DMS79 treated with DMSO at 0.1 percent for 48 hours (cell line): ENCODE data around the gene COL6A5.
A peak's percentile ranks its signal among the peaks of the same experiment; 100 is the strongest.
"Not testable (repeated sequence)": the region's sequence is repeated elsewhere in the genome, so short reads cannot be mapped to it uniquely, and the experiment has no call there.

Experiments
- DNase-seq: peaks from one replicate; lab custom pipeline; 2025; lab: John Stamatoyannopoulos, UW

COL6A5 gene, protein sequence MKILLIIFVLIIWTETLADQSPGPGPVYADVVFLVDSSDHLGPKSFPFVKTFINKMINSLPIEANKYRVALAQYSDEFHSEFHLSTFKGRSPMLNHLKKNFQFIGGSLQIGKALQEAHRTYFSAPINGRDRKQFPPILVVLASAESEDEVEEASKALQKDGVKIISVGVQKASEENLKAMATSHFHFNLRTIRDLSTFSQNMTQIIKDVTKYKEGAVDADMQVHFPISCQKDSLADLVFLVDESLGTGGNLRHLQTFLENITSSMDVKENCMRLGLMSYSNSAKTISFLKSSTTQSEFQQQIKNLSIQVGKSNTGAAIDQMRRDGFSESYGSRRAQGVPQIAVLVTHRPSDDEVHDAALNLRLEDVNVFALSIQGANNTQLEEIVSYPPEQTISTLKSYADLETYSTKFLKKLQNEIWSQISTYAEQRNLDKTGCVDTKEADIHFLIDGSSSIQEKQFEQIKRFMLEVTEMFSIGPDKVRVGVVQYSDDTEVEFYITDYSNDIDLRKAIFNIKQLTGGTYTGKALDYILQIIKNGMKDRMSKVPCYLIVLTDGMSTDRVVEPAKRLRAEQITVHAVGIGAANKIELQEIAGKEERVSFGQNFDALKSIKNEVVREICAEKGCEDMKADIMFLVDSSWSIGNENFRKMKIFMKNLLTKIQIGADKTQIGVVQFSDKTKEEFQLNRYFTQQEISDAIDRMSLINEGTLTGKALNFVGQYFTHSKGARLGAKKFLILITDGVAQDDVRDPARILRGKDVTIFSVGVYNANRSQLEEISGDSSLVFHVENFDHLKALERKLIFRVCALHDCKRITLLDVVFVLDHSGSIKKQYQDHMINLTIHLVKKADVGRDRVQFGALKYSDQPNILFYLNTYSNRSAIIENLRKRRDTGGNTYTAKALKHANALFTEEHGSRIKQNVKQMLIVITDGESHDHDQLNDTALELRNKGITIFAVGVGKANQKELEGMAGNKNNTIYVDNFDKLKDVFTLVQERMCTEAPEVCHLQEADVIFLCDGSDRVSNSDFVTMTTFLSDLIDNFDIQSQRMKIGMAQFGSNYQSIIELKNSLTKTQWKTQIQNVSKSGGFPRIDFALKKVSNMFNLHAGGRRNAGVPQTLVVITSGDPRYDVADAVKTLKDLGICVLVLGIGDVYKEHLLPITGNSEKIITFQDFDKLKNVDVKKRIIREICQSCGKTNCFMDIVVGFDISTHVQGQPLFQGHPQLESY (N-terminal part only)

DNA sequence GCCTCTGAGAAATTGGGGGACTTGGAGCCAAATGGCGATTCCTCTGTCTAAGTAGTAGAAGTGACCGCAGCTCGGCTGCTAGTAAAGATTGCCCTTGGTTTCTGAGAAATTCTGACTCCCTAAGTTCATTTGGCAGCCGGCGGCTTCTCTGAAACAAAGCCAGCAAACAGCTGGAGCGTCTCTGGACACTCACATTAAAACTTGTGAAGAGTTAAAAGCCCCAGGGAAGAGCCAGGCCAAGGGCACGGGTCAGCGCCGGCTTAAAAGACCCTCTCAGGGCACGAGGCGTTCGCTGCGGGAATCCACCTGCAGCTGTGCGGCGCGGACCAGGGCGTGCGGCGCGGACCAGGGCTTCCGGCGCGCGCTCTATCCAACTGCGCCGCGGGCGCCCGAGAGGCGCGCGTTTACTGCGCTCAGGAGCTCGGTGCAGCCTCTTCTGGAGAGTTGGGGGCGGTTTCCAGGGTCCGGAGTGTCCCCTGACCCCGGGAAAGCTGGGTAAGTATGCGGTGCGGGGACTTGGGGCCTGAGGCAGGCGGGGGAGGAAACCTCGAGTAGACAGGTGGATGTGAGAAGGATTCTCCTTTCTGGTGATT is at the start of gene COL6A5:
Gene COL6A5 (plus strand): TSS at position 186 of the 593 bp plus-strand sequence. CDS start 27,967 bp downstream, outside the sequence.
- DNase-seq = no peak

DNA sequence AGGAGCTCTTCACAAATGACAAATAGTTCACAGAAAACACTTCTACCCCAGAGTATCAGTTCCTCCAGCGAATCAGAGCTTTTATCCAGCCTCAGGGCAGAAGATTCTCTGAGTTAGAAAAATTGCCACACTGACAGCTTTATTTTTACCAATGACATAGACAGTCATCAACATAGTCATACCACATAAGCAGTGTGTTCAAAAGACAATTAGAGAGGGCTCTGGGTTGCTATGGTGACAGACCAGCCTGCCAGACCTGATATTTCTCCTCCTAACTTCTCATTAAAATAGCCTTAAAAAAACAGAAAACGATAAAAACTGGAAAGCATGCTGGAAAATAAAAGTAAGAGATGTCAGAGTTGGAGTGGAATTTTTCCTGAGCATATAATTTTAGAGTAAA is 45.9 kb upstream of the COL6A5 start:
- no peak for DNase-seq

DNA sequence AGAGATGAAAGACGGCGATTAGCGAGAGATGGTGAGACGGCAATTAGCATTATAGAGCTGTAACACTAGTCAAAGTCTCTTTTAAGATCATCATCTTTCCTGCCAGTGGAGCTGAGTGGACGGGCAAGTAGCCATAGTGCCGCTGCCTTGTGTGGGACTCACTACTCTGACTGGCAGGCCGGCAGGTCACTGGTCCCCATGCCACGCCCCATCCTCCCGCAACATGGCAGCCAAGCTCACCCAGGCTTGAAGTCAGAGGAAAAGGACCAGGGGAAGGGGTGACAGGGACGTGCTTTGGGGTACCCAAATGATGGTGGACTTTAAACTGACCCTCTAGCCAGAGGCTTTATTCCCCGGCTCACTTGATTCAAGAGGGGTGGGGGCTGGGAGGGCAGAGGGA is 44.6 kb upstream of the COL6A5 start:
- no peak for DNase-seq

DNA sequence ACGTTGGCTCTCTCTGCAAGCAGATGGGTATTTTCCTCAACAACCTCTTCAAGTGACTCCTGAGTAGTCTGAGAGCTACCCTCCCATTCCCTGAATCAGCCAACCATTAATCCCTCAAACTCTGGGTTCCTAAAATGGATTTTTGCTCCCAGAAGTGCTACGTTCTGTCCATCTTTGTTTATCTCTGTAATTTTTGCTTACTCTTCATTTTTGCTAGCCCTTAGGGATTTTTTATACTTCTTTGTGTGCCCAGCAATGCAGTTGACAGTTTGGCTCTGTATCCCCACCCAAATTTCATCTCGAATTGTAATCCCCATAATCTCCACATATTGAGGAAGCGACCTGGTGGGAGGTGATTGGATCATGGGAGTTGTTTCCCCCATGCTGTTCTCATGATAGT is 35.4 kb upstream of the COL6A5 start:
- no peak for DNase-seq

DNA sequence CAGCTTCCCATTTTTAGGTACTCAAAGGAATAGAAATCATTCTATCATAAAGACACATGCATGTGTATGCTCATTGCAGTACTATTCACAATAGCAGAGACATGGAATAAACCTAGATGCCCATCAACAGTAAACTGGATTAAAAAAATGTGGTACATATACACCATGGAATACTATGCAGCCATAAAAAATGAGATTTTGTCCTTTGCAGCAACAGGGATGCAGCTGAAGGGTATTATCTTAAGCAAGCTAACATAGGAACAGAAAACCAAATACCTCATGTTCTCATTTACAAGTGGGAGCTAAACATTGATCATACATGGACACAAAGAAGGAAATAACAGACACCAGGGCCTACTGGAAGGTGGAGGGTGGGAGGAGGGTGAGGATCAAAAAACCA is 33.1 kb upstream of the COL6A5 start:
- DNase-seq = no peak

DNA sequence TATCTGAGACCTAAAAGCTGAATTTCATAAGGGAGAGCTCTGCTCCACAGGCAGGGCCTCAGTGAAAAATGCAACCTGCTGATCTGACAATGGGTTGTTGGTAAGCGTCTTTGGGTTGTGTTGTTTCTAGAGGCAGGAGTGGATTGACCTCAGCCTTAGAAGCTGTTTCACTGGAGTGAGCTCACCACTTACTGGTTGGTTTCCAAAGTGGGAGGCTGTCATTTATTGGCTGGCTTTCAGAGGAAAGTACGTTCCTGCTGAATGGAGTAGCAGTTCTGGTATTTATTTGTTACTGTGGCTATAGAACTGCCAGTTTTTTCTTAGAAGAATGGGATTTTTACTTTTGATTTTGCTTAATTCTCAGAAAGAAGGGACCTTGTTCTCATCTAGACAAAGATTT is 29.3 kb upstream of the COL6A5 start:
- DNase-seq = no peak

DNA sequence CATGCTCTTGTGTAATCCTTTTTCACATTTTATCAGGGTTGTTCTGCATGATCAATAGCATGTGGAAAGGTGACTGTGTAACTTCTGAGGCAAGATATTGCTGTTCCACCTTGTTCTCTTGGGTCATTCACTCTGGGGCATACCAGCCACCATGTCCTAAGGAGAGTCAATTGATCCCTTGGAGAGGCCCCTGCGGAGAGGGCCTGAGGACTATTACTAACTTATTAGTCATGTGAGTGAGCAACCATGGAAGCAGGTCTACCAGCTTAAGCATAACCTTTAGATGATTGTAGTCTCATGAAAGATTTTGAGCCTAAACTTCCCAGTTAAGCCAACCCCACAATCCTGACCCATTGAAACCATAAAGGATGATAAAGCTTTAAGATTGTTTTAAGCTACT is 22.0 kb upstream of the COL6A5 start:
- DNase-seq = no peak

DNA sequence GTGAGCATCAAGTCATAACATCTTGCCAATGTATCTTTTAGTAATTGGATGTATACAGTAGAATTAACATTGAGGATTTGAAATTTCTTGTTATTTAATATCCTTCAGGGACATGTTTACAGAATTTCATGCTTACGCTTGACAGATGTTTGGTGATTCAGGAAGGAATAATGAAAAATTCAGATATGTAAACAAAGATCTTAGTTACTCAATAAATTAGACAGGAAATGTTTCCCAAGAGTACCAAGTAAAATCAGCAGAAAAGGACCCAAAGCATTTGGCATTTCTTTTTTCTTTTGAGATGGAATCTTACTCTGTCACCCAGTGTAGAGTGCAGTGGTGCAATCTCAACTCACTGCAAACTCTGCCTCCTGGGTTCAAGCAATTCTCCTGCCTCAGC is 4.7 kb upstream of the COL6A5 start:
- DNase-seq = no peak

DNA sequence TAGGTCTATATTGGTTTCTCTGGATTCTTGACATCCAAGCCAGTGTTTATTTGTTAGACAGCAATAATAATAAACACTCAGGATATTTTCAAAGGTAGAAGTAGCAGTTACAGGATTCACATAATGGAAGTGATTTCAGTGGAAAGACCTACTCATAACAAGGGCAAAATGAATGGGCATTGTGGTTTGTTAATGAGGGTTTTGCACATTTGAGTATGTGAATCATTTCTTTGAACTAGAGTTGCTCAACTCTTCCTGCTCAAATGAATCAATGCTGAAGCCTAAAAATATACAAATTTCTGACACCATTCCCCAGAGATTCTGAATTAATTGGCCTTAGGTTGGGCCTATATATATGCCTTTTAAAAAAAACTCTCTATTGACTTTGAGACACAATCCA is 4.1 kb upstream of the COL6A5 start:
- no peak for DNase-seq

DNA sequence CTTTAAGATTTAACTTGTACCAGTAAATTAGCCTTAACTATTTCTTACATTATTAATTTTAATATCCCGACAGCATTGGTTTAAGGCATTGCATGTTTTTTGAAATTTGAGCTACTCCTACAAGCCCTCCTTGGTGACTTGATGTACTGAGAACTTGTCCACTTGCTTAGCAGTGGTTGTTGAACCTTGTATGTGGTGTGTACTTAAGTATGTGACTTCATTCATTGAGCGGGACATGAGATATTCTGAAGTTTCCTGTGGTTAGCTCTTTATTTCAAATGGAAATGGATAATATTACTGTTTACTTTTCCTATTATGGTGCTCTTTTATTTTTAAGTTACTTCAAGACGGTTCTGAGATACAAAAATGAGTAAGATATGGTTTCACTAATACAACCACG is 3.6 kb upstream of the COL6A5 start:
- DNase-seq = no peak

DNA sequence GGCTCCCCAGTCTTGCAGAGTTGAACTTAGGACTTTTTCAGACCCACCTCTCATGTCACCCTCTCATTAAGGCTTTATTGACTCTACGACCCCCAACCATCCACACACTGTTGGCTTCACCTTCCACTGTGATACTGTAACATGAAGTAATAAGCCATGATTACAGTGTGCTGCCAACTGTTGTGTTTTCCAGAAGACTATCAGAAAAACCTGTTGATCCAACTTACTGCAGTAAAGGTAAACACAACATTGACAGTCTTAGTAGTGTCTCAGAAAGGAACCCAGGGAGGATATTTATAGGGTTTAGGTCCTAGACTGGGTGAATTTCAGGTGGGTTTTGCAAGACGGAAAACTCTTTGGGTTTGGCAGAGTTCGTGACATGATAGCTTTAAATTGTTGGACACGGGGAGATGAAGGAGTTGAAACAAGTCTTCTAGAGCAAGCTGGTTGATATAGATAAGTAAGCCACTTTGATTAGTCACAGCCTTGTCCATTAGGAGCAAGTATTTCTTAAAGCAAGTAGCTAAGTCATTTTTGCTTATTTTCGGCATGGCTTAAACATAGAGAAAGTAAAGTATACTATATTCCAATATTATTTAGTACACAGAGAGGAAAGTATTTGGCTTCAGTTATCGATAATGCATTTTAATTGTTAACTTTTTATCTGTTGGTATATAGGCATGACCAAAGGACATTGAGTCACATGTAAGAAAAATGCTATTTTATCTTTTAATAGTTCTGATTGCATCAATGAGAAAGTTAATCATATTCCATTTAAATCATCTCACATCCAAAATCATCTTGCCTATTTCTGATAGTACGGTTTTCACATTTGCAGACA is 2.4 kb upstream of the COL6A5 start:
- no peak for DNase-seq

DNA sequence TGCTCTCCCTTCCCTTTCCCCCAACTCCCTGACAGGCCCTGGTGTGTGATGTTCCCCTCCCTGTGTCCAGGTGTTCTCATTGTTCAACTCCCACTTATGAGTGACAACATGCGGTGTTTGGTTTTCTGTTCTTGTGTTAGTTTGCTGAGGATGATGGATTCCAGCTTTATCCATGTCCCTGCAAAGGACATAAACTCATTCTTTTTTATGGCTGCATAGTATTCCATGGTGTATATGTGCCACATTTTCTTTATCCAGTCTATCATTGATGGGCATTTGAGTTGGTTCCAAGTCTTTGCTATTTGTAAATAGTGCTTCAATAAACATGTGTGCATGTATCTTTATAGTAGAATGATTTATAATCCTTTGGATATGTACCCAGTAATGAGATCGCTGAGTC is 2.8 kb downstream of the COL6A5 start:
- not testable (repeated sequence) for DNase-seq

DNA sequence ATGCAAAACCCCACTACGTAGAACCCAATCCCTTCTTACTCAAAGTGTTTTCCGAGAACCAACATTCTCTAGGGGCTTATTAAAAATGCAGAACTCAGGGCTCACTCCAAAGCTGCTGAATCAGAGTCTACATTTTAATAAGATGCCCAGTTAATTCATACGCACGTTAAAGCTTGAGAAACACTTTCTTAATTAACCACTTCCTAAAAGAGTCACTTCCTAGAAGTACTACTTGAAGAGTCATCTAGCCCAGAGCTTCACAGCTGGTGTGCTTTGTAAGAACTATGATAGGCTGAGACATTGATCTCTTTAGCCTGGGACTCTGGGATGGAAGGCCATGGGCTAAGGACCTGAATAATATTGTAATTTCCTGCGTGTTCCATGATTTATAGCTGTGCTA is 9.0 kb downstream of the COL6A5 start:
- DNase-seq = peak; percentile 47

DNA sequence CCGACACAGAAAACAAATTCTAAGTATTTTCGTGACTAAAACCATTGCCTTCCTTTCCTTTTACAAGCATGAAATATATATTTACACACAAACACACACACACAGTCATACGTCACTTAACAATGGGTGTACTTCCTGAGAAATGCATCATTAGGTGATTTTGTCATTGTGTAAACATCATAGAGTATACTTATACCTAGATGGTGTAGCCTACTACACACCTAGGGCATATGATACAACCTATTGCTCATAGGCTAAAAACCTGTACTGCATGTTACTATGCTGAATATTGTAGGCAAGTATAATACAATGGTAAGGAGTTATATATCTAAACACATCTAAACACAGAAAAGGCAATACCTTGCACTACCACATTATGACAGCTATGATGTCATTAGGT is 28.6 kb downstream of the COL6A5 start:
- no peak for DNase-seq

DNA sequence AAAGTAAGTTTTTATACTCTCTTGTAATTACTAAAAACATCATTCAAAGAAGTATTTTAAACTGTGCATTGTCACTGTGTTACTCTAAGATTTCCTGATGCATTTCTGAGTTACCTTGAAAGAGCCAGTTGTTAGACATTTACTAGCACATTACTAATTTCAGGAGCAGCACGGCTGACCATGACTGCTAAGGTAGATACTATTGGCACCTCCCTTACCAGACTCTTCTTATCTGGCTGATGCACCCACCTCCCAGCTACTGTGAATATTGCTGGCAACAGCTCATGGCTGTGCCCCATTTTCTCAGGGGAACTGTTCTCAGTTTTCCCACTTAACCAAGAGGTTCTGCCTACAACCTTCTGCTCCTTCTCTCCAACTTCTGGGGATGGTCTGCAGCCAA is 29.4 kb downstream of the COL6A5 start:
- DNase-seq = no peak

DNA sequence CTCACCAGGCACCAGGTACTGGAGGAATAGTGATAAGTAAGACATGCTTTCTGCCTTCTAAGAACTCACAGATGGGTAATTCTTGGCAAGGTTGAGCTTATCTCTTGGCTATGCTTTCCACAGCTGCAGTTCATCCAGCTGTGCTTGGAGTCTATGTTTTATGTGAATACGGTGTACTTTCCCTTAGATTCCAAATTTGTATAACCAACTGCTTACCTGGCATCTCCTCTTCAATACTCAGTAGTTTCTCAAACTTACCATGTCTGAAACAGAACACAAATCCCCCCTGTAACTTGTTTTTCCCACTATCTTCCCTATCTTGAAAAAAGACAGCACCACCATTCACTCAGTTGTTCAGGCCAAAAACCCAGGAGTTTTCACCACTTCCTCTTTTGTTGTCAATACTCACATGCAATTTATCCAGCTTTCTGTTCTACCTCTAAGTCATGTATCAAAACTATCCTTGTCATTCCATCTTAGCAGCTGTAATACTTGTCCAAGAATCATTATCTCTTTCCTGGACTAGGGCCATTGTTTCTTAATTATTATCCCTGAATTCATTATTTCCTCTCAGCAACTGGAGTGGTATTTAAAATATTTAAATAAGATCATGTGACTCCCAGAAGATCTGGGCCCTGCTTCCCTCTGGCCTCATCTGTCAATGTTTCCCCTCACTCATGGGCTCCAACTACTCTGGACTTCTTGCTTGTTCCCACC is 32.6 kb downstream of the COL6A5 start:
- no peak for DNase-seq

DNA sequence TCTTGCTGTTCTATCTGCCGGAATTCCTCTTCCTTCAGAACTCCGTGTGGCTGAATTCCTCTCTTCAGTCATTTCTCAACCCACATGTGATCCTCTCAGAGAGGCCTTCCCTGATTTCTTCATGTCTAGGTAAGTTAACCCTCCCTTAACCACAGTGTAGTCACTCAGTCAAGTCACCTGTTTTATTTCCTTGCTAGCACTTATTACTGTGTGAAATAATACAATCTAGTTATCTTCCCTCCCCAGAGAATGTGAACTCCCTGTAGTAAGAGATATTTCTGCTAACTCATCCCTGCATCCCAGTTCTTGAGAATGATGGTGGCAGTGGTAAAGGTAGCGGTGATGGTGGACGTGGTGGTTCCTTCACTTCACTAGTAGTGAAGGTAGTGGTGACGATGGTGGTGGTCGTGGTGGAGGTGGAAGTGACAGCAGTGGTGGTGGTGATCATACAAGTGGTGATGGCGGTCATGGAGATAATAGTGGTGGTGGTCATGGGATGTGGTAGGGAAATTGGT is 33.3 kb downstream of the COL6A5 start:
- DNase-seq = no peak

DNA sequence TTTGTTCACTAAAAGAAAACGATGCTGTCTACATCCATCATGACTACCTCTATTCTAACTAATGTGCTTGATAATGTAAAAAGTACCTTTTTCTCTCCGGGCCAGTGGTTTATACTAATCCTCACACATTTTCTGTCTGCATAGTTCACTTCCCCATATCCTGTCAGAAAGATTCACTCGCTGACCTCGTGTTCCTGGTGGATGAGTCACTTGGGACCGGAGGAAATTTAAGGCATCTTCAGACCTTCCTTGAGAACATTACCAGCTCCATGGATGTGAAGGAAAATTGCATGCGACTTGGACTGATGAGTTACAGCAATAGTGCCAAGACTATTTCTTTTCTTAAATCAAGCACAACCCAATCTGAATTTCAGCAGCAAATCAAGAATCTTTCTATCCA is 33.8 kb downstream of the COL6A5 start:
- no peak for DNase-seq

DNA sequence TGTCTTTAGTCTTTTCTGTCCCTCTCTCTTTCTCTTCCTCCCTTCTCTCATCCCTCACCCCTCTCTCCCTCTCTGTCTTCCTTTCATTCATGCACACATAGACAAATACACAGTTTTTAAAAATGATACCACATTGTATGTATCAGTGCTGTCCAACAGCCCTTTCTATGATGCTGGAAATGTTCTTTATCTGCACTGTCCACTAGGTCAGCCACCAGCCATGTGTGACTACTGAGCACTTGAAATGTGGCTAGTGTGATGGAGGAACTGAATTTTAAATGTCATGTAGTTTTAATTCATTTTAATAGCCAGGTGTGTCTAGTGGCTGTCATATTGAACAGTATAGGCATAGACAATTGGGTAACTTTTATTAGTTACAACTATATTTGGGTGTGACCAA is 34.9 kb downstream of the COL6A5 start:
- no peak for DNase-seq

DNA sequence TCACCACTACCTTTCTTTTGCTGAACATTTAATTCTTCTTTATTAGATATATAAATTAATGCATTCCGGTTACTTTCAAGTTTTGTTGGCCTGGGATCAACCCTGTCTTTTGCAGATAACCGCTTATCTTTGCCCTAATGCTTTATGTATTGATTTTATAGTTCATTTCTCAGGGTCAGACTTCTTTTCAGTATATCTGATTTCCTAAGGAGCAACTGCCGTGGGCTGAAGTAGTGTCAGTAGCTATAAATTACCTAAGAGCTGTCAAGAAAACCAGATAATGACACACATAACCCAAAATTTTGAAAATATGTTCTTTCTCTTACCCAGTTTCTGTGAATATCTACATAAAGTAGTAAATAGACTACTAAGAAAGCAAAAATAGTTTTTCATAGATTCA is 38.0 kb downstream of the COL6A5 start:
- no peak for DNase-seq
